Neuron (in vitro differentiated cells): ENCODE data around the gene SYN1.
"Not testable (repeated sequence)": the region's sequence is repeated elsewhere in the genome, so short reads cannot be mapped to it uniquely, and the experiment has no call there.

ENCODE experiments used
- H2AFZ ChIP-seq: one replicate; pipeline ENCODE4 v1.6.1; 2013; ENCODE audit warnings: low read depth, mild to moderate bottlenecking, inconsistent platforms, low read length, moderate library complexity
- H3K27me3 ChIP-seq: one replicate; pipeline ENCODE4 v1.6.1; 2013; ENCODE audit warnings: low read length; ENCODE audit not compliant: insufficient read depth
- H3K36me3 ChIP-seq: one replicate; pipeline ENCODE4 v1.6.1; 2013; ENCODE audit warnings: low read length; ENCODE audit not compliant: insufficient read depth
- H3K4me1 ChIP-seq: one replicate; pipeline ENCODE4 v1.6.1; 2013; ENCODE audit warnings: low read length; ENCODE audit not compliant: insufficient read depth
- H3K4me3 ChIP-seq: 2 replicates; pipeline ENCODE4 v1.5.1; 2013; ENCODE audit warnings: mild to moderate bottlenecking, low read length, moderate library complexity
- H3K9me3 ChIP-seq: one replicate; pipeline ENCODE4 v1.6.1; 2013; ENCODE audit warnings: low read length

Gene SYN1

GRCh38 chrX:47619486-47620302, at the start of gene SYN1:
Gene SYN1 (minus strand): TSS chrX:47619857. CDS start chrX:47619728, 129 bp downstream.
- Histone ChIP-seq H3K4me1 (no peaks in the 10 kb centered on the region), H3K4me3 (peak within 1 kb of the TSS; percentile 50), H3K9me3 (no peaks in the 10 kb centered on the region), H3K36me3 (no peaks in the 10 kb centered on the region), H3K27me3 (no peaks in the 10 kb centered on the region), H2AFZ (peak within 1 kb of the TSS; percentile 12)

- not testable (repeated sequence) for H3K4me1 ChIP-seq, H3K4me3 ChIP-seq, H3K36me3 ChIP-seq, H3K27me3 ChIP-seq, H2AFZ ChIP-seq, H3K9me3 ChIP-seq
Measured at GRCh38 chrX:47665797-47666196, 46.1 kb upstream of the SYN1 start.

GRCh38 chrX:47664737-47665136, 45.1 kb upstream of the SYN1 start:
- H3K4me1 ChIP-seq: no peaks in the 10 kb centered on the region
- H3K27me3 ChIP-seq: no peaks in the 10 kb centered on the region
- no peaks in the 10 kb centered on the region for H3K9me3 ChIP-seq
- no peaks in the 10 kb centered on the region for H3K36me3 ChIP-seq
- H2AFZ ChIP-seq: no peak overlapping the region
- H3K4me3 ChIP-seq: no peak overlapping the region

GRCh38 chrX:47662144-47662657, 42.5 kb upstream of the SYN1 start:
- no peaks in the 10 kb centered on the region for H3K36me3 ChIP-seq
- H3K4me1 ChIP-seq: peaks cover 3% of the 10 kb centered on the region
- no peak overlapping the region for H3K4me3 ChIP-seq
- no peaks in the 10 kb centered on the region for H3K9me3 ChIP-seq
- no peaks in the 10 kb centered on the region for H3K27me3 ChIP-seq
- H2AFZ ChIP-seq: no peak overlapping the region

GRCh38 chrX:47661539-47661938, 41.9 kb upstream of the SYN1 start:
- no peak overlapping the region for H2AFZ ChIP-seq
- H3K27me3 ChIP-seq: no peaks in the 10 kb centered on the region
- H3K9me3 ChIP-seq: no peaks in the 10 kb centered on the region

GRCh38 chrX:47659421-47659726, 39.7 kb upstream of the SYN1 start:
- peaks cover 15% of the 10 kb centered on the region for H3K36me3 ChIP-seq
- H2AFZ ChIP-seq: peak overlapping the region; percentile 76
- peak overlapping the region; percentile 77 for H3K4me3 ChIP-seq
- no peaks in the 10 kb centered on the region for H3K9me3 ChIP-seq
- H3K4me1 ChIP-seq: peaks cover 3% of the 10 kb centered on the region
- no peaks in the 10 kb centered on the region for H3K27me3 ChIP-seq

More at GRCh38 chrX:47661539-47661938, 41.9 kb upstream of the SYN1 start:
- Histone ChIP-seq H3K36me3 (peaks cover 5% of the 10 kb centered on the region), H3K4me1 (peaks cover 3% of the 10 kb centered on the region), H3K4me3 (no peak overlapping the region)

GRCh38 chrX:47658684-47659420, 39.2 kb upstream of the SYN1 start, which contains the start of gene UXT:
Gene UXT (minus strand): TSS chrX:47659180. CDS start chrX:47658927, 253 bp downstream.
- Histone ChIP-seq H3K27me3 (no peaks in the 10 kb centered on the region), H2AFZ (peak within 1 kb of the TSS; percentile 76), H3K4me3 (peak within 1 kb of the TSS; percentile 77), H3K36me3 (peaks cover 15% of the 10 kb centered on the region), H3K9me3 (no peaks in the 10 kb centered on the region), H3K4me1 (peaks cover 3% of the 10 kb centered on the region)

GRCh38 chrX:47658301-47658683, 38.6 kb upstream of the SYN1 start:
- H3K4me1 ChIP-seq: peaks cover 3% of the 10 kb centered on the region
- H3K36me3 ChIP-seq: peaks cover 15% of the 10 kb centered on the region
- no peaks in the 10 kb centered on the region for H3K9me3 ChIP-seq
- peak overlapping the region; percentile 77 for H3K4me3 ChIP-seq
- no peaks in the 10 kb centered on the region for H3K27me3 ChIP-seq
- H2AFZ ChIP-seq: no peak overlapping the region

GRCh38 chrX:47651043-47651905, 31.6 kb upstream of the SYN1 start:
- Histone ChIP-seq H3K4me3 (peak overlapping the region; percentile 44), H2AFZ (no peak overlapping the region), H3K9me3 (no peaks in the 10 kb centered on the region), H3K27me3 (no peaks in the 10 kb centered on the region), H3K4me1 (peaks cover 10% of the 10 kb centered on the region), H3K36me3 (peaks cover 12% of the 10 kb centered on the region)

GRCh38 chrX:47650164-47651042, 30.7 kb upstream of the SYN1 start, which contains the start of gene ELK1:
Gene ELK1 (minus strand): TSS chrX:47650563. CDS start chrX:47641441, 9,122 bp downstream.
- peaks cover 8% of the 10 kb centered on the region for H3K36me3 ChIP-seq
- no peaks in the 10 kb centered on the region for H3K27me3 ChIP-seq
- H3K4me3 ChIP-seq: peak within 1 kb of the TSS; percentile 74
- H3K9me3 ChIP-seq: no peaks in the 10 kb centered on the region
- peaks cover 10% of the 10 kb centered on the region for H3K4me1 ChIP-seq
- no peak within 1 kb of the TSS for H2AFZ ChIP-seq

GRCh38 chrX:47649781-47650163, 30.1 kb upstream of the SYN1 start:
- no peaks in the 10 kb centered on the region for H3K9me3 ChIP-seq
- H3K4me3 ChIP-seq: peak overlapping the region; percentile 74
- no peaks in the 10 kb centered on the region for H3K27me3 ChIP-seq
- peaks cover 8% of the 10 kb centered on the region for H3K36me3 ChIP-seq
- peaks cover 10% of the 10 kb centered on the region for H3K4me1 ChIP-seq
- no peak overlapping the region for H2AFZ ChIP-seq

GRCh38 chrX:47649271-47649670, 29.6 kb upstream of the SYN1 start:
- Histone ChIP-seq H3K27me3 (no peaks in the 10 kb centered on the region), H3K4me1 (peaks cover 10% of the 10 kb centered on the region), H3K36me3 (peaks cover 5% of the 10 kb centered on the region), H3K9me3 (no peaks in the 10 kb centered on the region), H2AFZ (no peak overlapping the region), H3K4me3 (peak overlapping the region; percentile 74)
